GM21825 (cell line): ENCODE data around the gene OR10H1.
"Not testable (repeated sequence)": the region's sequence is repeated elsewhere in the genome, so short reads cannot be mapped to it uniquely, and the experiment has no call there.

Experiments
- ATAC-seq: cut with Tn5 transposase; IDR thresholded peaks from one replicate; pipeline ENCODE4 v1.9.1; 2021; ENCODE audit warnings: mild to moderate bottlenecking, moderate library complexity; ENCODE audit not compliant: unreplicated experiment

OR10H1 gene, protein sequence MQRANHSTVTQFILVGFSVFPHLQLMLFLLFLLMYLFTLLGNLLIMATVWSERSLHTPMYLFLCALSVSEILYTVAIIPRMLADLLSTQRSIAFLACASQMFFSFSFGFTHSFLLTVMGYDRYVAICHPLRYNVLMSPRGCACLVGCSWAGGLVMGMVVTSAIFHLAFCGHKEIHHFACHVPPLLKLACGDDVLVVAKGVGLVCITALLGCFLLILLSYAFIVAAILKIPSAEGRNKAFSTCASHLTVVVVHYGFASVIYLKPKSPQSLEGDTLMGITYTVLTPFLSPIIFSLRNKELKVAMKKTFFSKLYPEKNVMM

DNA sequence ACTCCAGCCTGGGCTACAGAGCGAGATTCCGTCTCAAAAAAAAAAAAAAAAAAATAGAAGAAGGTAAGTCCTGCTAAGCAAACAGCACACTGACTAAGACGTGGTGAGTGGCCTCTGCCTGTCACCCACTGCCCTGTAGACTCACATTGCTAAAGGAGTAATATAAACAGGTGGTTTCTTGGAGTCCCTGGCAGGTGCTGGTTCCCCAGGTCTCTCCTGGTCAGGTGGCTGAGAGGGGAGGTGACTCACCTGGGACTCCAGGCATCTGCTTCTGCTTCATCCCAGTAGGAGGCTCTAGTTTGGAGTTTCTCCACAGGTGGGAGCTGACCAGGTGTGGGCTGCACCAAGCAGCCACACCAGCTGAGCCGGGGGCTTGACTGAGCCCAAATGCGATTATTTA, at the start of gene OR10H1:
Gene OR10H1 (minus strand): TSS at position 359 of the 400 bp plus-strand sequence. CDS start 7,627 bp downstream, outside the sequence.
- ATAC-seq = no peak

DNA sequence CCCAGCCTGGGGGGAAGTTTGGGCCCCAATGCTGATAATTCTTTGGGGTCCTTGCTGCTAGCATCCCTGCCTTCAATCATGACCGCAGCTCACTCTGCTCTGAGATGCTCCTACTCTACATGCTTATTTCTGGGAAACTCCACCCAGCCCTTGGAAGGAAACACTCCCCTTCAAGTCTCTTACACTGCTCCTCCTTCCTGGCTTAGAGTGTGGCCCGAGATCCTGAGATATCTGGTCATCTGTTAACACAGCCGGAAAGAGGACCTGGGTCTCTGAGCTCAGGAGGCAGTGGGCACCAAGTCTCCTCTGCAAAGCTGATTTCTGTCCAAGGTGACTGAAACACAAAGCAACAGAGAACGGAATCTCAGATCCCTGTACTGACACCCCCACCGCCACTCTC, 49.4 kb upstream of the OR10H1 start:
- no peak for ATAC-seq

DNA sequence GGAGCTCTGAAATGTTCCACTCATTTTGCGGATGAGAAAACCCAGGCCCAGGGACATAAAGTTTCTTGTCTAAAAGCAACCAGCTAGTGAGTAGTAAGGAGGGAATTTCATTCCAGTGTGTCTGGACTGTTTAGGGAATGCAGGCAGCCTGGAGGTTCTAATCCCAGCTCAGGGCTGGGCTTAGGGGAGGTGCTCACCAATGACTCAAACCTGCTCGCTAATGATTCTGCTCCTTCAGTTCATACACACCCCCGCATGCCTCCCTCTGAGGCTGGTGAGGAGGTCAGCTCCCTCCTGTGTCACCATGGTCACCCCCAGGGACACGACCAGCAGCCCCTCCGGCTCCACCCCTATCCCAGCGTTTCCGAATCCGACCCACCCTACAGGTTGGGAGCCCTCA, 47.8 kb upstream of the OR10H1 start:
- ATAC-seq = no peak

DNA sequence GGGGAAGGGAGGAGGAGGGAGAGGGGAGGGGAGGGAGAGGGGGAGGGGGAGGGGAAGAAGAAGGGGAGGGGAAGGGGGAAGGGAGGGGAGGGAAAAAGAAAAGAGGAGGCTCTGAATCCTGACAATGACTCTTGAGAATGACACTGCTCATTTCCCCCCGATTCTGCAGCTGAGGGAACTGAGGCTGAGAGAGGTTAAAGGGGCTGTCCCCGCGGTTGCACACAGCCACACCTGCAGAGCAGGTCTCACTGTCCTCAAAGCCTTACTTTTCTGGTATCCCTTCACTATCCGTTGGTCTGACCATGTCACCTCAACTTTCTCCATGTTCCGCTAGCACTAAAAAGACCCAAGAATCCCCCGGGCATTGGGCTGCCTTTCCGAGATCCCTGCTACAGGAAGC, 47.0 kb upstream of the OR10H1 start:
- ATAC-seq = no peak

DNA sequence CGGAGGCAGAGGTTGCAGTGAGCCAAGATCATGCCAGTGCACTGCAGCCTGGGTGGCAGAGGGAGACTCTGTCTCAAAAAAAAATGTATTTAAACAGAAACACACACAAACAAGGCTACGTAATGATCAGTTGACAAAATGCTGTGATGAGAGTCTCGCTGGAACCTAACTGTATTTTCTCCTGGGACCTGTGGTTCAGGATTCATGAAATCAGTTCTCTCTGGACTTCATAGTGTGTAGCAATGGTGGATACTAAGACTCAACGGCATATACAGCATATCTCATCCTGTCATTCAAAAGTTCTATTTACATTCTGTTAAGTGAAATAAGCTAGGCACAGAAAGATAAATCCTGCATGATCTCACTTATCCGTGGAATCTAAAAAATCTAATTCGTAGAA, 45.1 kb upstream of the OR10H1 start:
- no peak for ATAC-seq

DNA sequence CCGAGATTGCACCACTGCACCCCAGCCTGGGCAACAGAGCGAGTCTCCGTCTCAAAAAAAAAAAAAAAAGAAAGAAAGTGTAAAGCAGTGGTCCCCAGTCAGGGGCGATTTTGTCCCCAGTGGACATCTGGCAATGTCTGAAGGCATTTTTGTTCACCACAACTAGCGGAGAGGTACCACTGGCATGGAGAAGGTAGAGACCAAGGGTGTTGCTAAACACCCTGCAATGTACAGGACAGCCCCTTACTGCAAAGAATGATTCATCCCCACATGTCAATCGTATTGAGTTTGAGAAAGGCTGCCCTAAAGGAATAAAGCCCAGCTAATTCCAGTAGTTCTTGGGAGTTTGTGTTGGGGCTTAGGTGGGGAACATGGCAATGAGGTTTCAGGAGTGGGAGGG, 43.7 kb upstream of the OR10H1 start:
- ATAC-seq = no peak

DNA sequence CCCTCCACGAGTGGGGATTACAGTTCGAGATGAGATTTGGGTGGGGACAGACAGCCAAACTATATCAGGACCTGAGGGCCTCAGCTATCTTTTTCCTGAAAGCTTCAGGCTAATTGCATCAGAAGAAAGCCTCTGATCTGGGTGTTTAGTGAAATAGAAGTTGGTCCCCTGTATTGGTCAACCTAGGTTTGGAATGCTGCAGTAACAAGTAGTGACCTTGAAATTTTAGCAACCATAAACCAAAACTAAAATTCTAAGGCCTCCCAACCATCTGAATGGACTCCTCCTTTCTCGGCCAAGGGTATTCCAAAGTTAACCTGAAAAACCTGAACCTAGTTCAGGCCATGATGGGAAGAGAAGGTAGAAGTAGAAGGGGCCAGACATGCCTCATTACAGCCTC, 34.9 kb upstream of the OR10H1 start:
- no peak for ATAC-seq

DNA sequence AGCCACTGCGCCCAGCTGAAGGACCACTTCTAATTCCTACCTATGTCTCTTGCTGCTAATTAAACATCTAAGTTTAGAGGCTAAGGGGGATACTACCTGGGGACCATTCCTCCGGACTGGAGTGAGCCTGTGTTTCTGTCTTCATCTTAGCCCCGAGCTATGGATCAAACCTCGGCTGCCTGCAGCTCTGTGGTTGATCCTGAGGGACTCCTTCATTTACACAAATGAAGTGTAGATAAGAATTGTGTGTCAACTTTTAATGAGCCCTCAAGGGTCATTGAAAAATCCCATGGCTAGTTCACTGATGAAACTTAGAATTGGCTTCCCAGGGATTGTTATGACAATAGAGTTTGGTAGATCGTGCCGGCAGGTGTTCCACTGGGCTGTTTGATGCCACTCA, 31.5 kb upstream of the OR10H1 start:
- no peak for ATAC-seq

DNA sequence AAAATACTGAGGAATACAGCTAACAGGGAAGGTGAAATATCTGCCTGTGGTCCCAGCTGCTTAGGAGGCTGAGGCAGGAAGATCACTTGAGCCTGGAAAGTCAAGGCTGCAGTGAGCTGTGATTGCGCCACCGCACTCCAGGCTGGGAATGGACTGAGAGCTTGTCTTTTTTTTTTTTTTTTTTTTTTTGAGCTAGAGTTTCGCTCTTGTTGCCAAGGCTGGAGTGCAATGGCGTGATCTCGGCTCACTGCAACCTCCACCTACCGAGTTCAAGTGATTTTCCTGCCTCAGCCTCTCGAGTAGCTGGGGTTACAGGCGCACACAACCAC, 28.4 kb upstream of the OR10H1 start:
- not testable (repeated sequence) for ATAC-seq

DNA sequence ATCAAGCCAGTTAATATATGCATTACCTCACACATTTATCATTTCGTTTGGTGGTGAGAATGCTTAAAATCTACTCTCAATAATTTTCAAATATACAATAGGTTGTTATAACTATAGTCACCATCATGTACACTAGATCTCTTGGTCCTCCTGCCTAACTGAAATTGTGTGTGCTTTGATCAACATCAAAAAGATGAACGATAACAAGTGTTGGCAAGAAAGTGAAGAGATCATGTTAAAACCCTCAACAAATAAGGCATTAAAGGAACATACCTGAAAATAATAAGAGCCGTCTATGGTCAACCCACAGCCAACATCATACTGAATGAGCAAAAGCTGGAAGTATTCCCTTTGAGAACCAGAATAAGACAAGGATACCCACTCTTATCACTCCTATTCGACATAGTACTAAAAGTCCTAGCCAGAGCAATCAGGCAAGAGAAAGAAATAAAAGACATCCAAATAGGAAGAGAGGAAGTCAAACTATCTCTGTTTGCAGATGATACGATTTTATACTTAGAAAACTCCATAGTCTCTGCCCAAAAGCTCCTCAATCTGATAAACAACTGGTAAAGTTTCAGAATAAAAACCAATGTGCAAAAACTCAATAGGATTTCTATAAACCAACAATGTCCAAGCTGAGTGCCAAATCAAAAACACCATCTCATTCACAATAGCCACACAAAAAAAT, 27.9 kb upstream of the OR10H1 start:
- ATAC-seq = no peak

DNA sequence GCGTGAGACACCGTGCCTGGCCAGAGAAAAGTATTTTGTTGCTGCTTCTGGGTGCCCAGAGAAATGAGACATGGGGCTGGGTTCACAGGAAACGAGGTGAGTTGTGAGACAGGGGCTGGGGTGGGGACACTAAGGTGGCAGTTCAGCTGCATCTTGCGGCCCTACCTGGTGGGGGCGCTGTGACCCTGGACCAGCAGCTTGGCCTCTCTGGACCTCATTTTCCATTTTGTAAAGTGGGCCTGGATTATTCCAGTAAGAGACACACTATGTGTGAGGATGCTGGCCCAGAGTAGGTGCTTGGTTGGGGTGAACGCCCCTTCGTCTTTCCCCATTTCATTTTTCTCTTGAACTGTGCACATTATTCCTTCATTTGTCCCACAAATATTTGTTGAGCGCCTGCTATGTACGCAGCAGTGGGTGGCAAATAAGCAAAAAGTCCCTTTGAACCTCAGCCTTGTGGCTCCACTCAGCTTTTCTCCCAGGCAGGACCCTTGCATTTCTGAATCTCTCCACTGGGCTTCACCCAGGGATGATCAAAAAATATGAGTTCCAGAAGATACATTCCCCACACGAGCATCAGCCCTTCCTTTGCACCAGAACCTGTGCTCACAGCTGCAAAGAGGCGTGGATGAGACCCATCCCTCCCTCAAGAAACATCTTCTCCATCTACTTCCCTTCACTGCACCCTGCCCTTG, 26.6 kb upstream of the OR10H1 start:
- ATAC-seq = no peak

DNA sequence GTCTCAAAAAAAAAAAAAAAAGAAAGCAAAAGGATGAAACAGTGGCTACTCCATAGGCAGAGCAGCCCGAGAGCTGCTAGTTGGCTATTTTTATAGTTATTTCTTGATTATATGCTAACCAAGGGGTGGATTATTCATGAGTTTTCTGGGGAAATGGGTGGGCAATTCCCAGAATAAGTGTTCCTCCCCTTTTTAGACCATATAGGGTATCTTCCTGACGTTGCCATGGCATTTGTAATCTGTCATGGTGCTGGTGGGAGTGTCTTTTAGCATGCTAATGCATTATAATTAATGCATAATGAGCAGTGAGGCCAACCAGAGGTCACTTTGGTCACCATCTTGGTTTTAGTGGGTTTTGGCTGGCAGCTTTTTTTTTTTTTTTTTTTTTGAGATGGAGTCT, 25.4 kb upstream of the OR10H1 start:
- no peak for ATAC-seq

DNA sequence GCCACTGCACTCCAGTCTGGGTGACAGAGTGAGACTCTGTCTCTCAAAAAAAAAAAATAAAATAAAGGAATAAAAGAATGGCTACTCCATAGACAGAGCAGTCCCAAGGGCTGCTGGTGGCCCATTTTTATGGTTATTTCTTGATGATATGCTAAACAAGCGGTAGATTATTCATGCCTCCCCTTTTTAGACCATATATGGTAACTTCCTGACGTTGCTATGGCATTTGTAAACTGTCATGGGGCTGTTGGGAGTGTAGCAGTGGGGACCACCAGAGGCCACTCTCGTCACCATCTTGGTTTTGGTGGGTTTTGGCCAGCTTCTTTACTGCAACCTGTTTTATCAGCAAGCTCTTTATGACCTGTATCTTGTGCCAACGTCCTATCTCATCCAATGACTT, 24.4 kb upstream of the OR10H1 start:
- ATAC-seq = not testable (repeated sequence)

DNA sequence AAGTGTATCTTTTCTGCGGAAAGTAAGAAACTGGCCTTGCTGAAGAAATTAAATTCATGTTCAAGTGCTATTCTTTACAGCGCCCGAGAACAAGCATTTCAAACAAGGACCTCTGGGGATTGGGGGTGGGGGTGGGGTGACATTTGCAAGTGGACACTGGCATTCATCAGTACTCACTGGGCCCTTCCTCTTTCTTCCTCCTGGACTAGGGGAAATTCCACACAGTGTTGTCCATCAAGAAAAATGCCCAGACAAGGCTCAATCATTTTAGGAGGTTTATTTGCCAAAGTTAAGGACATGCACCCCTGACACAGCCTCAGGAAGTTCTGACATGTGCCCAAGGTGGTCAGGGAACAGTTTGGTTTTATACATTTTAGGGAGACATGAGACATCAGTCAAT, 22.9 kb upstream of the OR10H1 start:
- ATAC-seq = no peak

DNA sequence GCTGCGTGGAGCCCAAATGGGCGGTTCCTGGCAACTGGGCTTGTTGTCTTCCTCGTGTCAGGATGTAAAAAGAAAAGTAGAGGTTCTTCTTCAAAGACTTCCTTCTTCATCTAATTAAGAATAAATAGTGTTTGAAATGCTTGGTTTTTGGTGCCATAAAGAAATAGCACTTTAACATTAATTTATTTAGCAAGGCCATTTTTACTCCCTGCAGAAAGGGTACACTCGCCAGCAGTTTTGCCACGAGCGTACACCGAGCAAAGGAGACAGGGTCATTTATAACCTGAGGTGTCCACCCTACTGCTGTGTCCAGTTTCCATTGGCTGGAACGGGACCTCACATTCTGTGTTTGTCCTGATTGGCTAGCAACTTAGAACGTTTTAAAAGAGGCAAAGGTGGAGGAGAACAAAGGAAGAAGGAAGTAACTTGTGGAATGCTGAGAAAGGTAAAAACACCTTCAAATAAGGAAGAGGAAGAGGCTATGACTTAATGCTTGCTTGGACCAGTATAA, 21.8 kb upstream of the OR10H1 start:
- ATAC-seq = no peak

DNA sequence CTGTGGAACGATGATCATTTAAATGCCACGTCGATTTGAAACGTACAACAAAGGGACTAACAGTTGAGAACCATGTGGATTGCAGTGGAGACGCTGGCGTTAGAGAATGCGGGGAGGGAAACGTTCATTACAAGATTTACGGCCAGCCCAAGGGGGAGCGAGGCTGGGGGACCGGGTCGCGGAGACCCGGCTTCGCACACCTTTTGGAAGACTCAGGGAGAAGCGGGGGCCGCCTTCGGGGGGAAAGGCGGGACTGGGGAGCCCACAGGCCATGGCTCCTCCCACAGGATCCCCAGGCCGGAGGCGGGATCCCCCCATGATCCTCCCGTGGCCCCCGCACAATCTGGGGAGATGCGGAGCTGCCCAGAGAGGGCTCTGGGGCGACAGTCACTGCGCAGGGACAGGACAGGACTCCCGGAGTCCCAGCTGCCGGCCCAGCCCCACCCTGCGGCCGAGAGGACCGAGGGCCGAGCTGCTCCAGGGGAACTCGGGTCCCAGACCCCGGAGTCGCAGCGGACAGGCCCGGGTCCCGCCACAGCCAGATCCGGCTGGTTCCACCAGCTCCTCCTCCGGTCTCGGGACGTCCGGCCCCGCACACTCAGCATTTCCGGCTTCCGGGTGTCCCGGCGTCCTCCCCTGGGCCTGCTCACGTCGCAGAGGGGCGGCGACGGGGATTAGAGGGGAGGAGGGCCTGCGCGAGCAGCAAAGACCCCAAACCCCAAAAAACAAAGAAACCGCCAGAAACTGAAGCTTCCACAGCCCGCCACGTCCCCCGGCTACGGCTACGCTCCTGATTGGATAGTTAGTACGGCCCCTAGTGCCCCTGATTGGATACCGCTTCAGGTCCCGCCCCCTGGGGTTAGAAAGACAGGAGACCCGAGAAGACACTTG, 21.1 kb upstream of the OR10H1 start:
- ATAC-seq = peak; percentile 91

DNA sequence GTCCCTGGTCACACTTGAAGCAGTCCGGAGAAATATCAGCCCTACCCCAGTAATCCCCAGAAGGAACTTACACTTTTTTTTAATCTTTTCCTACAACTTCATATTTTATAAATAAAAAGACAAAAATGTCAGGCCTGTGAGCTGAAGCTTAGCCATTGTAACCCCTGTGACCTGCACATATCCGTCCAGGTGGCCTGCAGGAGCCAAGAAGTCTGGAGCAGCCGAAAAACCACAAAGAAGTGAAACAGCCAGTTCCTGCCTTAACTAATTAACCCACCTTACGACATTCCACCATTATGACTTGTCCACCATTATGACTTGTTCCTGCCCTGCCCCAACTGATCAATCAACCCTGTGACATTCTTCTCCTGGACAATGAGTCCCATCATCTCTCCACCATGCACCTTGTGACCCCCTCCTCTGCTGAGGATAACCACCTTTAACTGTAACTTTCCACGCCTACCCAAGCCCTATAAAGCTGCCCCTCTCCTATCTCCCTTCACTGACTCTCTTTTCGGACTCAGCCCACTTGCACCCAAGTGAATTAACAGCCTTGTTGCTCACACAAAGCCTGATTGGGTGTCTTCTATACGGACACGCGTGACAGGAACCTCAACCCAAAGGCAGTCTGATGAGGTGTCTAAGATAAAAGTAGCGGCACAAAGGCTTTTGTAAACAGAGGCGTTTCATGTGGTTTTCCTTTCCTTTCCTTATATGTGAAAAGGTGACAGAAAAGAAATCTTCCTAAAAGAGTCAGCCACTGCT, 20.3 kb upstream of the OR10H1 start:
- ATAC-seq = not testable (repeated sequence)

DNA sequence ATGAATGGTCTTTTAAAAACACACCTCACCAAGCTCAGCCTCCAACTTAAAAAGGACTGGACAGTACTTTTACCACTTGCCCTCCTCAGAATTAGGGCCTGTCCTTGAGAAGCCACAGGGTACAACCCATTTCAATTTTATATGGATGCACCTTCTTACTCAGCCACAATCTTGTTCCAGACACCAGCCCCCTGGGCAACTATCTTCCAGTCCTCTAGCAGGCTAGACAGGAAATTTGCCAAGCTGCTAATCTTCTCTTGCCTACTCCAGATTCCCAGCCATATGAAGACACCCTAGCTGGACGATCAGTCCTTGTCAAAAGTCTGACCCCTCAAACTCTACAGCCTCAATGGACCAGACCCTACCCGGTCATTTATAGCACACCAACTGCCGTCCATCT, 18.8 kb upstream of the OR10H1 start:
- ATAC-seq = not testable (repeated sequence)

DNA sequence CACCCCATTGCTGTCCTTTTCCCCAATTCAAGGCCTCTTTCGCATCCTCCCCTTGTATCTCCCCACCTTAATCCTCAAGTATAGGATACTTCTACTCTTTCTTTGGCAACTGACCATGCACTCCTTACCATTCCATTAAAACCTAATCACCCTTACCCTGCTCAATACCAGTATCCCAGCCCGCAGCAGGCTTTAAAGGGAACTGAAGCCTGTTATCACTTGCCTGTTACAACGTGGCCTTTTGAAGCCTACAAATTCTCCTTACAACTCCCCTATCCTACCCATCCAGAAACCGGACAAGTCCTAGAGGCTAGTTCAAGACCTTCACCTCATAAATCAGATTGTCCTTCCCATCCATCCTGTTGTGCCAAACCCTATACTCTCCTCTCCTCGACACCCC, 16.2 kb upstream of the OR10H1 start:
- ATAC-seq = no peak

DNA sequence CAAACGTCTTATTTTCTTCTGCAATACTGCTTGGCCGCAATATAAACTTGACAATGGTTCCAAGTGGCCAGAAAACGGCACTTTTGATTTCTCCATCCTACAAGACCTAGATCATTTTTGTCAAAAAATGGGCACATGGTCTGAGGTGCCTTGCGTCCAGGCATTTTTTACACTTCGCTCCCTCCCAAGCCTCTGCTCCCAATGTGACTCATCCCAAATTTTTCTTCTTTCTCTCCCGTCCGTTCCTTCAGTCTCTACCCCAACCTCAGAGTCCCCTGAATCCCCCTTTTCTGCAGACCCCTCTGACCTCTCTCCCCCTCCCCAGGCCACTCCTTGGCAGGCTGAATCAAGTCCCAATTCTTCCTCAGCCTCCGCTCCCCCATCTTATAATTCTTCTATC, 14.3 kb upstream of the OR10H1 start:
- ATAC-seq = no peak
